Fibroblast of lung (primary cell): ENCODE results near the gene ZNF33B.

Experiments
- EZH2 ChIP-seq: IDR thresholded peaks from 2 replicates; pipeline ENCODE4 v1.5.1; 2012; ENCODE audit warnings: low read length, control low read depth, mild to moderate bottlenecking; ENCODE audit errors: missing control alignments
- TF ChIP-seq, protein P1 (sequence below), 2 donors: IDR thresholded peaks in 1 of 2; conservative IDR thresholded peaks in 1 of 2; 1 replicate in 1 of 2; 2 replicates in 1 of 2; pipeline ENCODE4 v1.5.1; 2011 to 2012; ENCODE audit warnings: low read length in 2 of 2, control low read depth in 1 of 2, inconsistent platforms in 1 of 2, low read depth in 1 of 2, mild to moderate bottlenecking in 1 of 2

DNA sequence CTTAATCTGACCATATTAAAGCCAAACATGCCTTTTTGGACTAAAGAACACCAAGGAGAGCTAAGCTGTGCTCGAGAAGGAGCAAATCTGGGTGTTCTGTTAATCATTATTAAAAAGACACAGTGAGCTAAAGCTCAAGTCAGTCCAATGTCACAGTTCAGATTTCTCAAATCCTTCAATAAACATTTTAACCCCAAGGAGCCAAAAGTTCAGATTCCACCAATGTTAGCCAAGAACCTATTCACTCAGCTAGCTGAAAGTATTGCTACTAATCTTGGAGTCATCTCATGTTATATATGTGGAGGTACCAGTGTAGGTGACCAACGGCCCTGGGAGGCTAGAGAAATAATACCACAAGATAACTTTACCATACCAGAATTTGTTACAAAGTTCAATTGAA lies 14.5 kb upstream of the ZNF33B start:
- TF ChIP-seq EZH2 = no peak
- TF ChIP-seq, protein P1, sequence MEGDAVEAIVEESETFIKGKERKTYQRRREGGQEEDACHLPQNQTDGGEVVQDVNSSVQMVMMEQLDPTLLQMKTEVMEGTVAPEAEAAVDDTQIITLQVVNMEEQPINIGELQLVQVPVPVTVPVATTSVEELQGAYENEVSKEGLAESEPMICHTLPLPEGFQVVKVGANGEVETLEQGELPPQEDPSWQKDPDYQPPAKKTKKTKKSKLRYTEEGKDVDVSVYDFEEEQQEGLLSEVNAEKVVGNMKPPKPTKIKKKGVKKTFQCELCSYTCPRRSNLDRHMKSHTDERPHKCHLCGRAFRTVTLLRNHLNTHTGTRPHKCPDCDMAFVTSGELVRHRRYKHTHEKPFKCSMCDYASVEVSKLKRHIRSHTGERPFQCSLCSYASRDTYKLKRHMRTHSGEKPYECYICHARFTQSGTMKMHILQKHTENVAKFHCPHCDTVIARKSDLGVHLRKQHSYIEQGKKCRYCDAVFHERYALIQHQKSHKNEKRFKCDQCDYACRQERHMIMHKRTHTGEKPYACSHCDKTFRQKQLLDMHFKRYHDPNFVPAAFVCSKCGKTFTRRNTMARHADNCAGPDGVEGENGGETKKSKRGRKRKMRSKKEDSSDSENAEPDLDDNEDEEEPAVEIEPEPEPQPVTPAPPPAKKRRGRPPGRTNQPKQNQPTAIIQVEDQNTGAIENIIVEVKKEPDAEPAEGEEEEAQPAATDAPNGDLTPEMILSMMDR (conservative IDR thresholded peaks at IDR 0.05 in 1 of 2, IDR thresholded peaks at IDR 0.05 in 1 of 2; ENCODE audit: low read depth in 1 of 2, low read length in 2 of 2) = no peak
